Measurements from ENCODE around the gene PDCD1LG2. TPM values are rescaled to one million over a fixed set of nuclear protein-coding genes. Genes with fewer than 3 reads are reported as not detected.

PDCD1LG2 gene
- total and polyA plus RNA-seq, 4 donors = 0.46 to 2.5 (median 1.3) TPM

DNA sequence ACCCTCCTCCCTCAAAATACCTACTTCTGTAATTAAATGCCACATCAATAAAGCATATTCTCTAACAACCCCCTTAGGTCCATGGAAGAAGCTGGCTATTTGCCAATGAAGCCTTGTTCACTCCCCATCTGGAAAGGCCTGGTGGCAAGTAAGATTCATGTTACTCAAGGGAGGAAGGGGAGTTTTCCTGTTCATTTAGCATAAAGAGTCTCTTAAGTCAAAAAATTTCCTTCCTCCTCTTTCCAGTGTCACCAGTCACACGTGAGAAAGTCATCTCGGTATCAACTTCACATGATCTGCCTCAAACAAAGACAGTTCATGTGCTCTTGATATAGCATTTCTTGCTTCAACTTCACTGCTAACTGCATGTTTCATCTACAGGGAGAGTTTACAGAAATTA is 85.8 kb downstream of the PDCD1LG2 start:
- WGBS = 61% methylated on average over 2 of the region's 2 CpGs
- no peak overlapping the region for H3K27ac ChIP-seq (ENCODE audit: low read depth in 1 of 2, low read length in 2 of 2)
- H3K36me3 ChIP-seq (ENCODE audit: control insufficient read depth in 4 of 4, insufficient read depth in 3 of 4, low read depth in 1 of 4, low read length in 3 of 4) = no peaks in the 10 kb centered on the region
- no peak overlapping the region for H3K4me3 ChIP-seq (ENCODE audit: low read depth in 1 of 3, low read length in 3 of 3)
- no peaks in the 10 kb centered on the region for H3K27me3 ChIP-seq (ENCODE audit: control insufficient read depth in 4 of 4, insufficient read depth in 4 of 4, low read length in 3 of 4)
- TF ChIP-seq JUND (IDR thresholded peaks at IDR 0.05) (no peak), FOXA1 (IDR thresholded peaks at IDR 0.05) (no peak), FOXA2 (IDR thresholded peaks at IDR 0.05) (no peak), GABPA (IDR thresholded peaks at IDR 0.05 in 1 of 2, conservative IDR thresholded peaks at IDR 0.05 in 1 of 2) (no peak), HNF4G (IDR thresholded peaks at IDR 0.05) (no peak), RXRA (IDR thresholded peaks at IDR 0.05) (no peak)
- TF ChIP-seq, protein P1, sequence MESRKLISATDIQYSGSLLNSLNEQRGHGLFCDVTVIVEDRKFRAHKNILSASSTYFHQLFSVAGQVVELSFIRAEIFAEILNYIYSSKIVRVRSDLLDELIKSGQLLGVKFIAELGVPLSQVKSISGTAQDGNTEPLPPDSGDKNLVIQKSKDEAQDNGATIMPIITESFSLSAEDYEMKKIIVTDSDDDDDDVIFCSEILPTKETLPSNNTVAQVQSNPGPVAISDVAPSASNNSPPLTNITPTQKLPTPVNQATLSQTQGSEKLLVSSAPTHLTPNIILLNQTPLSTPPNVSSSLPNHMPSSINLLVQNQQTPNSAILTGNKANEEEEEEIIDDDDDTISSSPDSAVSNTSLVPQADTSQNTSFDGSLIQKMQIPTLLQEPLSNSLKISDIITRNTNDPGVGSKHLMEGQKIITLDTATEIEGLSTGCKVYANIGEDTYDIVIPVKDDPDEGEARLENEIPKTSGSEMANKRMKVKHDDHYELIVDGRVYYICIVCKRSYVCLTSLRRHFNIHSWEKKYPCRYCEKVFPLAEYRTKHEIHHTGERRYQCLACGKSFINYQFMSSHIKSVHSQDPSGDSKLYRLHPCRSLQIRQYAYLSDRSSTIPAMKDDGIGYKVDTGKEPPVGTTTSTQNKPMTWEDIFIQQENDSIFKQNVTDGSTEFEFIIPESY (IDR thresholded peaks at IDR 0.05) = no peak
- H3K4me1 ChIP-seq (ENCODE audit: control insufficient read depth in 4 of 4, insufficient read depth in 4 of 4, low read length in 3 of 4) = peaks cover 0 to 5% (median 0%) of the 10 kb centered on the region in 4 donors
- H3K9me3 ChIP-seq (ENCODE audit: control insufficient read depth in 4 of 4, low read length in 3 of 4) = no peaks in the 10 kb centered on the region
- DNase-seq (ENCODE audit: low spot score) = no peak
- no peak overlapping the region for H3K9ac ChIP-seq (ENCODE audit: low read depth in 1 of 2, low read length in 2 of 2)

DNA sequence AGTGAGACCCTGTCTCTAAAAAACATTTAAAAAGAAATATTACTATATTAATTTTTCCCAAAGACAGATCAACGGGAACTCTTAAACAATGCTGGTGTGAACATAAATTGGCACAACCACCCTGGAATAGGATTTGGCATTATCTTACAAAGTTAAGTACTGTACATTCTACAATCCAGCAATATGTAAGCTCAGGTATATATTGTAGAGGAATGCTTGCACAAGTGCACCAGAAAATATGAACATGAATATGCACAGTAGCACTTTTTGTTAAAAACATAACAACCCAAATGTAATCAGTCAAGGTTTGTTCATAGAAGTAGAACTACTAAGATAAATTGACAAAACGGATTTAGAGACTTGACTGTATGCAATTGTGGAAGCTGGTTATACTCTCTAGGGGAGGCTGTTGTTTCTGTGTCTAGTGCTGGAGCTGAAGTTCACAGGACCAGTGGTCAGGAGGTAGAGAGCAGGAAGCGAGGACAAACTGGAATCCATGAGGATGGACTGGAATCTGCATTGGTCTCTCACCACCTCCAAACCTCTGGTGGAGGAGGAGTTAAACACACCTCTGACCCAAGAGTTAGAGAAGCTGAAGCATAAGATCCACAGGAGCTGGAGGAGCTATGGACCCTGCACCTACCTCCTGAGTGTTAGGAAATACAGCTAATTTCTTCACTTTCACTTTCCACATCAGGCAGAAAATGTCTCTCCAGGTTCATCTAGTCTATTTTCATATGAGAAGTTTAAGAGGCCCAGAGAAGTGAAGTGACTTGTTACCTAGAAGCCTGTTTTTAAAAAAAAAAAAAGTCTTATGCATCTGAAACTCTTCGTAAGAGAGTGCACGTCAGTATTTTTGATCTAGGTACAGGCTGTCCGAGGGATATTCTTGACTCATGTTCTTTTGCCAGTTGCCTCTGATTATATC is 98.2 kb downstream of the PDCD1LG2 start:
- Histone ChIP-seq H3K9me3 (ENCODE audit: control insufficient read depth in 4 of 4, low read length in 3 of 4) (no peaks in the 10 kb centered on the region), H3K4me3 (ENCODE audit: low read depth in 1 of 3, low read length in 3 of 3) (peak overlapping the region; percentile 36 to 79 (median 52)), H3K36me3 (ENCODE audit: control insufficient read depth in 4 of 4, insufficient read depth in 3 of 4, low read depth in 1 of 4, low read length in 3 of 4) (no peaks in the 10 kb centered on the region), H3K27me3 (ENCODE audit: control insufficient read depth in 4 of 4, insufficient read depth in 4 of 4, low read length in 3 of 4) (no peaks in the 10 kb centered on the region), H3K27ac (ENCODE audit: low read depth in 1 of 2, low read length in 2 of 2) (peak overlapping the region; percentile 26 to 68), H3K9ac (ENCODE audit: low read depth in 1 of 2, low read length in 2 of 2) (peak overlapping the region; percentile 22 to 74), H3K4me1 (ENCODE audit: control insufficient read depth in 4 of 4, insufficient read depth in 4 of 4, low read length in 3 of 4) (peaks cover 0 to 6% (median 3%) of the 10 kb centered on the region in 4 donors)
- WGBS = 26% methylated on average over 6 of the region's 6 CpGs
- no peak for DNase-seq (ENCODE audit: low spot score)
- TF ChIP-seq FOXA2 (IDR thresholded peaks at IDR 0.05) (no peak), NR2F2 (IDR thresholded peaks at IDR 0.05) (no peak), FOXA1 (IDR thresholded peaks at IDR 0.05) (no peak), HNF4A (conservative IDR thresholded peaks at IDR 0.05) (peak; percentile 67 to 73), SP1 (IDR thresholded peaks at IDR 0.05) (peak; percentile 33), TAF1 (conservative IDR thresholded peaks at IDR 0.05) (peak; percentile 20), GABPA (IDR thresholded peaks at IDR 0.05 in 1 of 2, conservative IDR thresholded peaks at IDR 0.05 in 1 of 2) (no peak), RXRA (IDR thresholded peaks at IDR 0.05) (no peak), RAD21 (IDR thresholded peaks at IDR 0.05) (peak; percentile 48 to 58), JUND (IDR thresholded peaks at IDR 0.05) (no peak), HNF4G (IDR thresholded peaks at IDR 0.05) (no peak), YY1 (IDR thresholded peaks at IDR 0.05) (peak; percentile 36), EGR1 (IDR thresholded peaks at IDR 0.05; ENCODE audit: low read depth in 2 of 2) (no peak)
- TF ChIP-seq, protein P2, sequence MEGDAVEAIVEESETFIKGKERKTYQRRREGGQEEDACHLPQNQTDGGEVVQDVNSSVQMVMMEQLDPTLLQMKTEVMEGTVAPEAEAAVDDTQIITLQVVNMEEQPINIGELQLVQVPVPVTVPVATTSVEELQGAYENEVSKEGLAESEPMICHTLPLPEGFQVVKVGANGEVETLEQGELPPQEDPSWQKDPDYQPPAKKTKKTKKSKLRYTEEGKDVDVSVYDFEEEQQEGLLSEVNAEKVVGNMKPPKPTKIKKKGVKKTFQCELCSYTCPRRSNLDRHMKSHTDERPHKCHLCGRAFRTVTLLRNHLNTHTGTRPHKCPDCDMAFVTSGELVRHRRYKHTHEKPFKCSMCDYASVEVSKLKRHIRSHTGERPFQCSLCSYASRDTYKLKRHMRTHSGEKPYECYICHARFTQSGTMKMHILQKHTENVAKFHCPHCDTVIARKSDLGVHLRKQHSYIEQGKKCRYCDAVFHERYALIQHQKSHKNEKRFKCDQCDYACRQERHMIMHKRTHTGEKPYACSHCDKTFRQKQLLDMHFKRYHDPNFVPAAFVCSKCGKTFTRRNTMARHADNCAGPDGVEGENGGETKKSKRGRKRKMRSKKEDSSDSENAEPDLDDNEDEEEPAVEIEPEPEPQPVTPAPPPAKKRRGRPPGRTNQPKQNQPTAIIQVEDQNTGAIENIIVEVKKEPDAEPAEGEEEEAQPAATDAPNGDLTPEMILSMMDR (IDR thresholded peaks at IDR 0.05; ENCODE audit: low read depth, low read length, missing input control) = no peak
- TF ChIP-seq, protein P1 (IDR thresholded peaks at IDR 0.05) = no peak
- TF ChIP-seq, protein P3, sequence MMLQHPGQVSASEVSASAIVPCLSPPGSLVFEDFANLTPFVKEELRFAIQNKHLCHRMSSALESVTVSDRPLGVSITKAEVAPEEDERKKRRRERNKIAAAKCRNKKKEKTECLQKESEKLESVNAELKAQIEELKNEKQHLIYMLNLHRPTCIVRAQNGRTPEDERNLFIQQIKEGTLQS (IDR thresholded peaks at IDR 0.05) = no peak
- TF ChIP-seq, protein P4, sequence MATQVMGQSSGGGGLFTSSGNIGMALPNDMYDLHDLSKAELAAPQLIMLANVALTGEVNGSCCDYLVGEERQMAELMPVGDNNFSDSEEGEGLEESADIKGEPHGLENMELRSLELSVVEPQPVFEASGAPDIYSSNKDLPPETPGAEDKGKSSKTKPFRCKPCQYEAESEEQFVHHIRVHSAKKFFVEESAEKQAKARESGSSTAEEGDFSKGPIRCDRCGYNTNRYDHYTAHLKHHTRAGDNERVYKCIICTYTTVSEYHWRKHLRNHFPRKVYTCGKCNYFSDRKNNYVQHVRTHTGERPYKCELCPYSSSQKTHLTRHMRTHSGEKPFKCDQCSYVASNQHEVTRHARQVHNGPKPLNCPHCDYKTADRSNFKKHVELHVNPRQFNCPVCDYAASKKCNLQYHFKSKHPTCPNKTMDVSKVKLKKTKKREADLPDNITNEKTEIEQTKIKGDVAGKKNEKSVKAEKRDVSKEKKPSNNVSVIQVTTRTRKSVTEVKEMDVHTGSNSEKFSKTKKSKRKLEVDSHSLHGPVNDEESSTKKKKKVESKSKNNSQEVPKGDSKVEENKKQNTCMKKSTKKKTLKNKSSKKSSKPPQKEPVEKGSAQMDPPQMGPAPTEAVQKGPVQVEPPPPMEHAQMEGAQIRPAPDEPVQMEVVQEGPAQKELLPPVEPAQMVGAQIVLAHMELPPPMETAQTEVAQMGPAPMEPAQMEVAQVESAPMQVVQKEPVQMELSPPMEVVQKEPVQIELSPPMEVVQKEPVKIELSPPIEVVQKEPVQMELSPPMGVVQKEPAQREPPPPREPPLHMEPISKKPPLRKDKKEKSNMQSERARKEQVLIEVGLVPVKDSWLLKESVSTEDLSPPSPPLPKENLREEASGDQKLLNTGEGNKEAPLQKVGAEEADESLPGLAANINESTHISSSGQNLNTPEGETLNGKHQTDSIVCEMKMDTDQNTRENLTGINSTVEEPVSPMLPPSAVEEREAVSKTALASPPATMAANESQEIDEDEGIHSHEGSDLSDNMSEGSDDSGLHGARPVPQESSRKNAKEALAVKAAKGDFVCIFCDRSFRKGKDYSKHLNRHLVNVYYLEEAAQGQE (IDR thresholded peaks at IDR 0.05) = peak; percentile 29
- TF ChIP-seq, protein P5, sequence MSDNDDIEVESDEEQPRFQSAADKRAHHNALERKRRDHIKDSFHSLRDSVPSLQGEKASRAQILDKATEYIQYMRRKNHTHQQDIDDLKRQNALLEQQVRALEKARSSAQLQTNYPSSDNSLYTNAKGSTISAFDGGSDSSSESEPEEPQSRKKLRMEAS (IDR thresholded peaks at IDR 0.05) = no peak
